AG08396 (cell line): ENCODE results near the gene GALNT4.

Experiments
- DNase-seq: peaks from one replicate; pipeline ENCODE4 v3.0.0; 2012; ENCODE audit warnings: low spot score, mixed read lengths

The GALNT4 gene

DNA sequence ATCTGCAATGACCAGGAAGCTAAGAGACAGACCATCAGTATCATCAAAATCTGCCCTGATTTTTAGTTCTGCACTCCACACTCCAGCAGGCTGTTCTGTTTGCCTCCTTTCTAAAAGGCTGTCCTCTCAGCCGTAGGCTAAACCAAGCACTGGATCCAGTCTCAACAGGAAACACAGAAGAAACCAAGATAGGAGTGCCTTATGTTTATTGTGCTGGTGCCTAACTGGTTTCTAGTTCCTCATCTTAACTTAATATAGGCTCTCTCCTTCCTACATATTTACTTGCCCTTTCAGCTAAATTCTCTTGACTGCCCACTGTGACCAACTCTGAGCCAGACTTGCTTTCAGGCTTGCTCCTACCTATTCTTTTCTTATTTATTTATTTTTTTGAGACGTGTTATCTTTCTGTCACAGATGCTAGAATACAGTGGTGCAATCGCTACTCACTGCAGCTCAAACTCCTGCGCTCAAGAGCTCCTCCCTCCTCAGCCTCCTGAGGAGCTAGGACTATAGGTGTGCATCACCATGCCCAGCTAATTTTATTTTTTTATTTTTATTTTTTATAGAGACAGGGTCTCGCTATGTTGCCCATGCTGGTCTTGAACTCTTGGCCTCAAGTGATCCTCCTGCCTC is 30.8 kb downstream of the GALNT4 start:
- DNase-seq, result no peak

DNA sequence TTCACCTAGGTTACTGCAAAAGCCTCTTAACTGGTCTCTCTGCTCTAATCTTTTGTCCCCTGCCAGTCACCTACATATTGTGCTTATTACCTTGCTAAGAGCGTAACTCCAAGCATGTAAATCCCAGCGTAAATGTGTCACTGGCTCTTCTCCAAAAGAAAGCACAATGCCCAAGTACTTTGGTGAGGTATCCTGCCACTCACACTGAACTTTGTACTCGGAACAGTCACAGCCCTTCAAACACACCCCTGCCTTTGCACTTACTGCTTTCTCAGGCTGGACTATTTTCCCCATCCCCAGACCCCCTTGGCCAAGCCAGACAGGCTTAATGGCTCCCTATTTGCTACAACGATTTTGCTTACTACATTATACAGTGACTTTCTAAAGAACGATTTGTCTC is 31.7 kb downstream of the GALNT4 start:
- no peak for DNase-seq

DNA sequence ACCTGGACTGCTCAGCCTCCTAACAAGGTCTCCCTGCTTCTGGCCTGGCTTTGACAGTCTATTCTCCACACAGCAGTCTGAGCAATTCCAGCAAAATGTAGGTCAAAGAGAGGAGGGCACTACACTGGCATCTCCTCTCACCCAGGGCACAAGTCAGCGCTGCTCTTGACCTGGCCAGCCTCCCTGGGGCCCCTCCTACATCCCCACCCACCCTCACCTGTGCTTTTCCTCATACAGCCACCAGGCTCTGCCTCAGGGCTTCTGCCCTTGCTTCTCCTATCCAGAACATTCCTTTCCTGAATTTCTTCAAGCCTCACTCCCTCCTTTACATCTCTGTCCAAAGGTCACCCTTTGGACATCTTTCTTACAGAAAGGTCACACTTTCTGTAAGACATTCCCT is 33.7 kb downstream of the GALNT4 start:
- no peak for DNase-seq

DNA sequence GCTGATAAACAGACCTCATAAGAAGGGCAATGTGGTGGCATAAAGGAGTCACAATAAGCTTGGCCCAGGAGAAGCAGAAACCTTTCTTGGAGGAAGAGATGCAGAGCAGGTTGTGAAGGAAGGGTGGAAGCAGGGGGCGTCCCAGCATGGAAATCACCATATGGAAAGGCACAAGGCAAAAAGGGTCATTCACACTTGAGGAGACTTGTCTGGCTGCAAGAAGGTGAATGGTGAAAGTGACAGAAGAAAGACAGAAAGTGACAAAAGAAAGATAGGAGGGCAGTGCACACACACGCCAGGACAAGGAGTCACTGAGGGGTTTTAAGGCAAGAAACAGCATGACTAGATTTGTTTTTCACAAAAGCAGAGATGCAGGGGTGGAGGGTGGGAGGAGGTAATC is 38.3 kb downstream of the GALNT4 start:
- DNase-seq, result no peak

DNA sequence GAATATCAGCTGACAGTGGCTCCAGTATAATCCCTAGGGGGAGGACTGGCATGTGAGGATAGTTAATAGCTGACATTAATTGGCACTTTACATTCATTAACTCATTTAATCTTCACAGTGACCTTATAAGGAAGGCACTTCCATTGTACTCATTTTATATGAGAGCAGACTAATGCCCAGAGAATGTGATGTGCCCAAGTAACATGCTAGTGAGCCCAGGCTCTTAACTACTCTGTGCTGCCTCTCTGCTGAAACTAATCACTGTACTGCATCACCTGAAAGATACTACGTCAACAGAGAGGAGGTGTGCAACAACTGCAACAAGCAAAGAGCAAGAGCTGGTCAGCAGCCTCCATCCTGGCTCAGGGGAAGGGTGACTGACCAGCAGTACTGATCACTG is 40.1 kb downstream of the GALNT4 start:
- no peak for DNase-seq

DNA sequence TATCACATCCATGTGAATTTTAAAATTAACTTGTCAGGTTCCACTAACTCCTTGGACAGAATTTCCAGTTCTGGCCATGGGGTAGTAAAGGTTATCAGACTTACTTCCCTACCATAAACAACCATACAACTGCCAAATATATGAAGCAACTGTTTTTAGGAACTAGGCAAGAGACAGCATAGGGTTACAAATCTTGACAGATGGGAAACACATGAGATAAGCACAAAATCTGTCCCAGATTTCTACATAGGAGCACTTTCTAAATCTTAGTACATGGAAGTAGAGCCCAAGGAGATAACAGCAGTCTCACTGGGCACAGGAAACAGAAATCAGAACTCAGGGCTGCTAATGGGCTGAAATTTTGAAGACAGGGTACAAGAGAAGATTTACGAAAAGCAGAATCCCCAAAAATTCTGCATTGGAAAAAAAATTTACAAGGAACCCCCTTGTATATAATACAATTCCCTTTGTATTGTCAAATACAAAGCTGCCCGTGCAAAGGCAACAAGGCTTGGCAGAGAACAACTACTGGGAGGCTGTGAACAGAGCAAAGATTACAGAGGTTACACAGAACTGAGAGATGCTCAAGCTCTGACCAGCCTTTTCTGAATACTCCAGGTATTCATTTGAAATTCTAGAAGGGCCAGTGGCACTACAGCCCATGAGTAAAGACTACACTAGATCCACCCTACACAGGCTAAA is 43.2 kb downstream of the GALNT4 start:
- DNase-seq, result no peak

DNA sequence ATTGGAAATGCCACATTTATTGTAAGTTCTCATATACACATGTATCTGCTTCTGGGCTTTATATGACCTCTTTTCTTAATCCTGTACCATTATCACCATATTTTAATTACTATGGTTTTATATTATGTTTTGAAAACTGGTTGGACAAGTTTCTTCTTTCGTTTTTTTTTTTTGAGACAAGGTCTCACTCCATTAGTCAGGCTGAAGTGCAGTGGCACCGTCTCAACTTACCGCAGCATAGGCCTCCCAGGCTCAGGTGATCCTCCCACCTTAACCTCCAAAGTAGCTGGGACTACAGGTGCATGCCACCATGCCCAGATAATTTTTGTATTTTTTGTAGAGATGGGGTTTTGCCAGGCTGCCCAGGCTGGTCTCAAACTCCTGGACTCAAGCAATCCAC is 44.6 kb downstream of the GALNT4 start:
- no peak for DNase-seq

DNA sequence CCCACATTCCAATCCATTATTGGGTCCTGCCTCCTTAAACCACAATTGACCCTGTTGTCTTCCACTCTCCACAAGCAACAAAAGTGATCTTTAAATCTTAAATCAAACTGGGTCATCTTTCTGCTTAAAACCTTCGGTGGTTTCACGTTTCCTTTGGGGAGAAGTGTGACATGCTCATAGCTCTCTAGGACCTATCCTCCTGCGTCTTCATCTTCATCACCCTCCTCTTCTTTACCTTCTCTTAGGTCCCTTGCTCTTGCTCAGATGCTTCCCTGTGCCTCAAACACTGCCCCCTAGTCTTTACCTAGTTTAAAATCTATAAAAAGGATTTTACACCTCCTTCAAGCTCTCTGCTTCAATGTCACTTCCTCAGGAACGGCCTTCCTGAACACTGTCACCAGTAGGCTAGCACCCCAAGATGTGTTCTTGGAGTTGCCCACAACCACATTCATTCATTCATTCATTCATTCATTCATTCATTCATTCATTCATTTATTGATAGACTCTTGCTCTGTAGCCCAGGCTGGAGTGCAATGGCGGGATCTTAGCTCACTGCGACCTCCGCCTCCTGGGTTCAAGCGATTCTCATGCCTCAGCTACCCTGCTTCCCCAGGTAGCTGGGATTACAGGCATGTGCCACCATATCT is 46.8 kb downstream of the GALNT4 start:
- no peak for DNase-seq

DNA sequence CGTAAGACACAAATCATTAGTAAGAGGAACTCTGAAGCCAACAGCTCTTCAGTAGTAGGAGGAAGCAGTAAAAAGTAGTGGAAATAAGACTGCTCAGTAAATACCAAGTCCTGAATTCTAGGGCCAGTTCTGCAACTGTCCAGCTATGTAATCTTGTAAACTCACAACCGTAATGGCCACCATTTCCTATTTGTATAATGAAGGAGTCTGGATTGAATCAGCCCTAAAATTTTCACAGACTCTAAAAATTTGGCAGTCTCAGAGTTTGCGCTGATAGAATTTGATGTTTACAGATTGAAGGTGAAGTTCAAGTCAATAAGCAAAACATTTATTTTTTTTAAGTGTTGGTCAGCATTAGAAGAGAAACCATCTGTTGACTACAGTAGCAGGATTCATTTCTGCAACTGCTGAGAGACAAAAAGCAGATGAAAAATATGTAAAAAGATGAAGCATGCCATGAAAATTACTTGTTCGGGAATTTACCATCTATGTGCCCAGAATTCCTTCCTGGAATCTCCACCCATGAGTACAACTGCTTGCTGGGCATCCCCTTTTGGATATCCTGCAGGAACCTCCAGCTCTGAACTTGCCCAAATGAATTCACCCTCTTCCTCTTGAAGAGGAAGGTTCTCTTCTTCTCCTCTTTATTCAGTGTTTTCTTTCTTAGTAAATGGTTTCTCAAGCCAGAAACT is 47.5 kb downstream of the GALNT4 start:
- no peak for DNase-seq

DNA sequence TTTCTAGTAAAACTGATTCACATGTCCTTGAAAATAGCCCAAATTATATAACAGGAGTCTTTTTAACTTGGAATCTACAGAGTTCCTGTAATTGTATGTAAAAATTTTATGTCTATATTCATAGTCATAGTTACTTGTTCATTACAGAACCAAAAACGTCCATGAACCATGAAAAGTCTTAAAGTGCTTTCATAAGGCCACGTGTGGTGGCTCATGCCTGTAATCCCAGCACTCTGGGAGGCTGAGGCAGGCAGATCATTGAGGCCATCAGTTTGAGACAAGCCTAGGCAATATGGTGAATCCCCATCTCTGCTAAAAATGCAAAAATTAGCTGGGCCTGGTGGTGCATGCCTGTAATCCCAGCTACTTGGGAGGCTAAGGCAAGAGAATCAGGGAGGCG is 48.4 kb downstream of the GALNT4 start:
- no peak for DNase-seq

DNA sequence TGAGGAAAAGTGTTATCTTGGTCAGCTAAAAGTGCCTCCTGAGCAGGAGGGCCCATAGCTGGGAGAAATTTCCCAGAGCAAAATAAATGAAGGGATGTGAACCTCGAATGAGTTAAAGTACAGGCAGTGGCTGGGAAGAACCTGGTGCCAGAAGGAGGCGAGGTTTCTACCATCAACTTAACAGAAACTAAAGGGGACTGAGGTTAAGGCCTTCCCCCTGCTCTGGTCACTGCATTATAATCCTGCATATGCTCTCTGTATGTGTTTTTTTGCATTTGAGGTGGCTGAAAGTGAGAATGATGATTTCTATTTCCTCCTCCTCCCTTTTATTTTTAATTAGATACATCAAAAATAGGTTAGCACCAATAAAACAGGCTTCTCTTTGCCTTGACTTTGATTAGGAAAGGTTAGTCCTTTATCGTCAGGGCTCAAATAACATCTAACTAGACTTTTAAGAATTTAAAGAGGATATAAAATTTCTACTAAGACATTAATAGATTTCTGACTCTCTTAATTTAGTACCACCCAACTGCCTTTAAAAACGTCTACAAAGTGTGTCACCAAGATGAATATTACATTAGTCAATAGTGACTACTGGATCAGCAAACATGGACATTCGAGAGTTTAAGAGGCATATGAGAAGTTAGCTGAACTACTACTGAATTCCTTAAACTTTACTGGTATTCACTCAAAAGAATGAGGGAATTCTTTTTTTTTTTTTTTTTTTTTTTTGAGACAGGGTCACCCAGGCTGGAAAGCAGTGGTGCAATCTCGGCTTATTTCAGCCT is 49.2 kb downstream of the GALNT4 start:
- no peak for DNase-seq

DNA sequence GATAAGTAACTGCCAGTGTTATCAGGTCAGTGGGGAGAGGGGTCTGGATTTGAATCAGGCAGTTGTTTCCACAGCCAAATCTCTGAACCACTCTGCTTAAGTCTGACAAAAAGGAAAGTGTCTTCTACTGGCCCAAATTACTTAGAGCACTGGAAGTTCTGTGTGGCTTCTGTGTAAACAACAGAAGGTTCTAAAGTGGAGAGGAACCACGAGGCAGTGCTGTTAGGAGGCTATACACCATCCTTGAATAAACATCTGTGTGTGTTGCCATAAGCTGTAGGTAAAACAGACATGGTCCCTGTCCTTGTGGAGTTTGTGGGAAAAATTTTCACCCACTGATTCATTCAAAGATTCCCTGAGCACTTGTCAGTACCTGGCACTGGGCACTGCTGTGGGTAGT is 50.0 kb downstream of the GALNT4 start:
- no peak for DNase-seq
